Right forelimb (tissue), 1 donor: Measurements from ENCODE around the gene TMEM144.

Experiments
- DNase-seq: peaks from one replicate; pipeline ENCODE4 v3.0.0-alpha.2; 2018

Gene TMEM144

GRCh38 chr4:158209825-158210807 lies at the start of gene TMEM144:
TSS of gene TMEM144 (plus strand) at chr4:158210486. CDS start at chr4:158212668, 2,182 bp downstream.
- DNase-seq = peak; percentile 86

- no peak for DNase-seq
These were observed 48.5 kb upstream of the TMEM144 start for GRCh38 chr4:158161551-158162354.

GRCh38 chr4:158162631-158163030 lies 47.7 kb upstream of the TMEM144 start:
- no peak for DNase-seq

GRCh38 chr4:158163941-158164767 lies 46.1 kb upstream of the TMEM144 start:
- no peak for DNase-seq

- DNase-seq = no peak
These were observed 45.5 kb upstream of the TMEM144 start for GRCh38 chr4:158164768-158165213.

- no peak for DNase-seq
These were observed 43.6 kb upstream of the TMEM144 start for GRCh38 chr4:158166701-158167100.

- no peak for DNase-seq
These were observed 41.7 kb upstream of the TMEM144 start for GRCh38 chr4:158168606-158169005.

GRCh38 chr4:158169506-158169905 lies 40.8 kb upstream of the TMEM144 start:
- DNase-seq = no peak

- DNase-seq = peak; percentile 71
These were observed 40.2 kb upstream of the TMEM144 start for GRCh38 chr4:158169931-158170690.

- peak; percentile 54 for DNase-seq
These were observed 39.4 kb upstream of the TMEM144 start for GRCh38 chr4:158170691-158171561.

- DNase-seq = no peak
These were observed 37.7 kb upstream of the TMEM144 start, which contains the start of gene GASK1B for GRCh38 chr4:158172261-158173258. TSS of gene GASK1B (minus strand) at chr4:158173025. CDS start at chr4:158171375, 1,650 bp downstream.

GRCh38 chr4:158176108-158176507 lies 34.2 kb upstream of the TMEM144 start:
- DNase-seq = no peak

GRCh38 chr4:158176776-158177175 lies 33.5 kb upstream of the TMEM144 start:
- no peak for DNase-seq

GRCh38 chr4:158179465-158179864 lies 30.8 kb upstream of the TMEM144 start:
- no peak for DNase-seq

- DNase-seq = no peak
These were observed 28.4 kb upstream of the TMEM144 start for GRCh38 chr4:158181906-158182305.

- DNase-seq = no peak
These were observed 27.6 kb upstream of the TMEM144 start for GRCh38 chr4:158182736-158183135.

- no peak for DNase-seq
These were observed 23.5 kb upstream of the TMEM144 start for GRCh38 chr4:158186815-158187214.

- DNase-seq = no peak
These were observed 20.9 kb upstream of the TMEM144 start for GRCh38 chr4:158189422-158189821.

- DNase-seq = no peak
These were observed 19.6 kb upstream of the TMEM144 start for GRCh38 chr4:158190718-158191117.
